ENCODE data around the gene KIDINS220.

KIDINS220 gene

GRCh38 chr2:8685697-8686358 is 151.6 kb downstream of the KIDINS220 start:
- peak; percentile 56 for DNase-seq

GRCh38 chr2:8684878-8685696 is 152.3 kb downstream of the KIDINS220 start:
- peak; percentile 56 for DNase-seq

GRCh38 chr2:8684540-8684877 is 152.9 kb downstream of the KIDINS220 start:
- DNase-seq, result no peak

- peak; percentile 60 for DNase-seq
Observed at GRCh38 chr2:8682719-8683667, 154.4 kb downstream of the KIDINS220 start.

- peak; percentile 95 for DNase-seq
Observed at GRCh38 chr2:8681786-8682692, 155.4 kb downstream of the KIDINS220 start, which contains the start of gene ID2. TSS of gene ID2 (plus strand) at chr2:8682056. CDS start at chr2:8682166, 110 bp downstream.

- peak; percentile 76 for DNase-seq
Observed at GRCh38 chr2:8680822-8681760, 156.3 kb downstream of the KIDINS220 start.

GRCh38 chr2:8679827-8680731 is 157.3 kb downstream of the KIDINS220 start:
- peak; percentile 73 for DNase-seq

GRCh38 chr2:8679567-8679826 is 157.9 kb downstream of the KIDINS220 start:
- peak; percentile 63 for DNase-seq

Measured in NCI-H1092 treated with DMSO at 0.1 percent for 48 hours (cell line).